ENCODE results near the gene APOB. TPM values are rescaled to one million over a fixed set of nuclear protein-coding genes. Genes with fewer than 3 reads are reported as not detected.

The APOB gene
- total and polyA plus RNA-seq, 3 experiments from 2014 or later = not detected

DNA sequence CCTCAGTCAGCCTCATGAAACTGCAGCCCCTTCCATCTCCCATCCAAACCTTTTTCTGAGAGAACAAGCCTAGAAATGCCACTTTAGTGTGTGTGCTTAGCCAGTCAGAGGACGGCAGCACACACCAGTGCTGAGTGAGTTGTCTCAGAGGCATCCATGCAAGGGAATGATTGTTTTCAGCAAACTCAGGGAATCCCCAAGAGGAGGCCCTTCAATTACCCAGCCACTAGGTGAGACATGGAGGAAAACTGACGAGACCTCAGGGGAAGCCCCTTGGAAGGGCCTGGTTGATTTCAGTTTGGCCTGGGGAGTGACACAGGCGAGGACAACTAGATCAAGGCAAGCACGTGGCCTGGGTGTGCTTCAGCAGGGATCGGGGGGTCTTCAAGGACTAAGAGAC lies 49.7 kb downstream of the APOB start:
- H3K36me3 Mint-ChIP-seq = no peaks in the 10 kb centered on the region
- Histone ChIP-seq H3K4me1 (ENCODE audit: insufficient read depth, low read length) (no peaks in the 10 kb centered on the region), H3K4me3 (ENCODE audit: low read length) (no peak overlapping the region), H3K9me3 (ENCODE audit: low read length) (no peaks in the 10 kb centered on the region), H3K27ac (ENCODE audit: low read depth, low read length) (no peak overlapping the region), H3K36me3 (ENCODE audit: insufficient read depth, low read length) (no peaks in the 10 kb centered on the region), H3K27me3 (ENCODE audit: insufficient read depth, low read length, poor library complexity, severe bottlenecking) (no peaks in the 10 kb centered on the region)
- no peak overlapping the region for H3K27ac Mint-ChIP-seq
- no peaks in the 10 kb centered on the region for H3K4me1 Mint-ChIP-seq
- ChIA-PET CTCF (no interaction called here), POLR2A (no interaction called here)
- H3K27me3 Mint-ChIP-seq = peaks cover 8 to 11% of the 10 kb centered on the region in 2 donors
- H3K4me3 Mint-ChIP-seq = no peak overlapping the region
- DNase-seq = no peak
- no peaks in the 10 kb centered on the region for H3K9me3 Mint-ChIP-seq

DNA sequence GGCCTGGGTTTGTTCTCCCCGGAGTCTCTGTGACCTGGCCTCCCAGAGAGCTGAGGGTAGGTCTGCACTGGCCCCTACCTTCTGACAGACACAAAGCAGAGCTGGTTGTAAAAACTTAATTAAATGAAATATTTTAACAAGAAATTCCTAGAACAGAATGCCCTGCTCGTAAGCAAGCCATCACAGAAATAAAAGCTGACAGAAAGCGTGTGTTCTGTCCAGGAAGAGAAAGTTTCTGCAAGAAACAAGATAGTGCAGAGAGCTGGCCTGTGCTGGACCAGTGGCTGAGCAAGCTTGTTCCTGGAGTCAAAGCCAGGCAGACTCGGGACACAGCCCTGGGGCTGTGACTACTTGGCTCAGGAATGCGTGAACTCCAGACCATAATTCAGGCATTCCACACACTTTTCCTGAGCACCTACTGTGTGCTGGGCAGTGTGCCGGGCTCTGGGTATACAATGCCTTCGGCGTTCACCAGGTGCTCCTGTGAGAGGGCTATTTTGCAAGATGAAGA lies 51.6 kb downstream of the APOB start:
- ChIA-PET CTCF (no interaction called here), POLR2A (no interaction called here)

DNA sequence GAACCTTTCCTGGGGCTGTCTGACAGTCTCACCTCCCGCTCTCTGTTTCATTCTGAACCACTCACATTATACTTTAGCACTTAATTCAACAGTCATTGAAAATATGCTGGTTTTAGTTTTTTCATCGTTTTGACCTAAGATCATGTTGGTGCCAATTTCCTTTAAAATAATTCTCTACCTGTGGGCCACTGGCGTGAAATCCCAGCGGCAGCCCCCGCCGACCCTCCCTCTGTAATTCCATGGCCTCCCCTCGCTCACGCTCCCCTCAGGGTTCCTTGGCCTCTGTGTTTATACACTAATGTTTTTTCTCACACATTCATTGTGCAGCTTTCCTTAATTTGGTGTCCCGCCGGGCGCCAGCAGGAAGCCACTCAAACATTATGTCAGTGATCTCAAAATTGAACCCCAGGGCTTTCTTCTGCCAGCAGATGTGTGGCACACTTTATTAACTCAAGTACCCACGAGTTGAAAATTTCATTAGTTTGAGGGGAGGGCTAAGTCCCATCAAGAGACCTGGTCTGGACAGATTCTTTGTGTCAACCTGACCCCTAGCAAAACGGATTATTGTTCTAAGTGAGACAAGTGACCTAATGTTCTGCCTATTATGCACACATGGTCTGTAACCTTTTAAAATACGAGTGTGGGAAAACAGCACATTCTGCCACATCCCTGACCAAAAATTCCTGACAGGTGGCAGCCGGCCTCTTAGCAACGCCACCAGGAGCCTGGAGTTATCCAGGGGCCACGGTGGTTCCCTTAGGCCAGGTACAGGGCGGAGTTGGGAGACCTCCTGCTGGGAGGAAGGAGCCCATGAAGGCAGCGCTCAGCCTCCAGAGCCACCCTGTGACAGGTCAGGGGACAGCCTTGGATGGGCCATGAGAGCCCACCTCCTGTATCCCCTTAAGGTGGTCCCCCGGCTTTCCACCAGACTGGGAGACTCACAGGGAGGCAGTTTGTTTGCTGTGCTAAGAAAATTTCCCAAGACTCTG lies 53.1 kb downstream of the APOB start:
- ChIA-PET CTCF (no interaction called here), POLR2A (no interaction called here)
- no peak for DNase-seq
- no peaks in the 10 kb centered on the region for H3K36me3 ChIP-seq (ENCODE audit: insufficient read depth, low read length)
- Mint-ChIP-seq H3K4me1 (no peaks in the 10 kb centered on the region), H3K36me3 (no peaks in the 10 kb centered on the region), H3K4me3 (no peak overlapping the region), H3K9me3 (no peaks in the 10 kb centered on the region), H3K27ac (no peak overlapping the region), H3K27me3 (peaks cover 11 to 13% of the 10 kb centered on the region in 2 donors)
- H3K9me3 ChIP-seq (ENCODE audit: low read length) = no peaks in the 10 kb centered on the region
- H3K4me3 ChIP-seq (ENCODE audit: low read length) = no peak overlapping the region
- H3K27ac ChIP-seq (ENCODE audit: low read depth, low read length) = no peak overlapping the region
- no peaks in the 10 kb centered on the region for H3K4me1 ChIP-seq (ENCODE audit: insufficient read depth, low read length)
- no peaks in the 10 kb centered on the region for H3K27me3 ChIP-seq (ENCODE audit: insufficient read depth, low read length, poor library complexity, severe bottlenecking)

More for the DNA sequence above, 51.6 kb downstream of the APOB start:
- H3K27me3 Mint-ChIP-seq = peaks cover 11 to 13% of the 10 kb centered on the region in 2 donors
- no peaks in the 10 kb centered on the region for H3K36me3 Mint-ChIP-seq
- no peaks in the 10 kb centered on the region for H3K27me3 ChIP-seq (ENCODE audit: insufficient read depth, low read length, poor library complexity, severe bottlenecking)
- DNase-seq = no peak
- H3K4me3 Mint-ChIP-seq = no peak overlapping the region
- no peaks in the 10 kb centered on the region for H3K4me1 ChIP-seq (ENCODE audit: insufficient read depth, low read length)
- no peaks in the 10 kb centered on the region for H3K4me1 Mint-ChIP-seq
- no peak overlapping the region for H3K4me3 ChIP-seq (ENCODE audit: low read length)
- no peaks in the 10 kb centered on the region for H3K36me3 ChIP-seq (ENCODE audit: insufficient read depth, low read length)
- H3K27ac Mint-ChIP-seq = no peak overlapping the region
- H3K27ac ChIP-seq (ENCODE audit: low read depth, low read length) = no peak overlapping the region
- H3K9me3 Mint-ChIP-seq = no peaks in the 10 kb centered on the region
- H3K9me3 ChIP-seq (ENCODE audit: low read length) = no peaks in the 10 kb centered on the region

DNA sequence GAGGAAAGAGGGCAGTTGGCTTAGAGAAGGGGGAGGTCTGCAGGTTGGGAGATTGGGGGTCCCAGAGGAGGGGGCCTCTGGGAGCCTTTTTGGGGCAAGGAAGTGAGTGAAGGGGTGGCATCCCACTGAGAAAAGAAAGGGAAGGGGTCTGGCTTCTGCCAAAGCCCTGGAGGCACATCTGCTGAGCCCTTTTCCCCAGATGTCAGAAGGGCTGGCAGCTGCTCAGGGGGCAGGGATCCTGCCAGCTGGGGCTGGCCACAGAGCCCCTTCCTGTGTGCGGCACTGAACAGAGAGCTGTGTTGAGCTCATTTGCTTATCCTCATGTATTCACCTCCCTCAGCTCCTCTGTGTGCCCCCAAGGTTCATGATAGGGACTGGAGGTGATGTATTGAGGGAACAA lies 54.5 kb downstream of the APOB start:
- Mint-ChIP-seq H3K4me3 (no peak overlapping the region), H3K9me3 (no peaks in the 10 kb centered on the region), H3K36me3 (no peaks in the 10 kb centered on the region), H3K27ac (no peak overlapping the region), H3K4me1 (no peaks in the 10 kb centered on the region), H3K27me3 (peaks cover 11 to 13% of the 10 kb centered on the region in 2 donors)
- H3K27me3 ChIP-seq (ENCODE audit: insufficient read depth, low read length, poor library complexity, severe bottlenecking) = no peaks in the 10 kb centered on the region
- no peak for DNase-seq
- H3K9me3 ChIP-seq (ENCODE audit: low read length) = no peaks in the 10 kb centered on the region
- ChIA-PET POLR2A (no interaction called here), CTCF (no interaction called here)
- no peak overlapping the region for H3K27ac ChIP-seq (ENCODE audit: low read depth, low read length)
- H3K4me3 ChIP-seq (ENCODE audit: low read length) = no peak overlapping the region
- H3K4me1 ChIP-seq (ENCODE audit: insufficient read depth, low read length) = no peaks in the 10 kb centered on the region
- no peaks in the 10 kb centered on the region for H3K36me3 ChIP-seq (ENCODE audit: insufficient read depth, low read length)

DNA sequence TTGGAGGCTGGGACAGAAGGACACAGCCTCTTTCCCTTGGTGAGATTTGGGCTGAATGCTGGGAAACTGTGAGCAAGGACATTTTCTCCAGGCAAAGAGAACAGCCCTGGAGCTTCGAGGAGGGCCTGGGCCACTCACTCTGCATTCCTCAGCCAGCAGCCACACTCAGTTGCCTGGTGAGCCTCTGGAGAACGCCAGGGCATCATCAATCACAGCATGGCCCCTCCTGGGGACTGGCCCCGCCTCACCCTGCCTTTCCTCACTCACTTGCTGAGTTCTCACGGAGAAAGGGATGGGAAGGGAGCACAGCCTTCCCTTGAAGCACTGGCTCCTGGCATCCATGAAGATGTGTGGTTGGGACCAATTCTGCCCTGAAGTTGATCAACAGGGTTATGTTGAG lies 55.0 kb downstream of the APOB start:
- DNase-seq = no peak
- no peak overlapping the region for H3K27ac Mint-ChIP-seq
- Histone ChIP-seq H3K4me1 (ENCODE audit: insufficient read depth, low read length) (no peaks in the 10 kb centered on the region), H3K27ac (ENCODE audit: low read depth, low read length) (no peak overlapping the region), H3K27me3 (ENCODE audit: insufficient read depth, low read length, poor library complexity, severe bottlenecking) (no peaks in the 10 kb centered on the region), H3K9me3 (ENCODE audit: low read length) (no peaks in the 10 kb centered on the region), H3K36me3 (ENCODE audit: insufficient read depth, low read length) (no peaks in the 10 kb centered on the region), H3K4me3 (ENCODE audit: low read length) (no peak overlapping the region)
- H3K4me3 Mint-ChIP-seq = no peak overlapping the region
- POLR2A ChIA-PET = no interaction called here
- peaks cover 11 to 13% of the 10 kb centered on the region in 2 donors for H3K27me3 Mint-ChIP-seq
- CTCF ChIA-PET = no interaction called here
- peaks cover 0 to under 1% (median 0%) of the 10 kb centered on the region in 5 donors for H3K9me3 Mint-ChIP-seq
- no peaks in the 10 kb centered on the region for H3K36me3 Mint-ChIP-seq
- H3K4me1 Mint-ChIP-seq = no peaks in the 10 kb centered on the region

DNA sequence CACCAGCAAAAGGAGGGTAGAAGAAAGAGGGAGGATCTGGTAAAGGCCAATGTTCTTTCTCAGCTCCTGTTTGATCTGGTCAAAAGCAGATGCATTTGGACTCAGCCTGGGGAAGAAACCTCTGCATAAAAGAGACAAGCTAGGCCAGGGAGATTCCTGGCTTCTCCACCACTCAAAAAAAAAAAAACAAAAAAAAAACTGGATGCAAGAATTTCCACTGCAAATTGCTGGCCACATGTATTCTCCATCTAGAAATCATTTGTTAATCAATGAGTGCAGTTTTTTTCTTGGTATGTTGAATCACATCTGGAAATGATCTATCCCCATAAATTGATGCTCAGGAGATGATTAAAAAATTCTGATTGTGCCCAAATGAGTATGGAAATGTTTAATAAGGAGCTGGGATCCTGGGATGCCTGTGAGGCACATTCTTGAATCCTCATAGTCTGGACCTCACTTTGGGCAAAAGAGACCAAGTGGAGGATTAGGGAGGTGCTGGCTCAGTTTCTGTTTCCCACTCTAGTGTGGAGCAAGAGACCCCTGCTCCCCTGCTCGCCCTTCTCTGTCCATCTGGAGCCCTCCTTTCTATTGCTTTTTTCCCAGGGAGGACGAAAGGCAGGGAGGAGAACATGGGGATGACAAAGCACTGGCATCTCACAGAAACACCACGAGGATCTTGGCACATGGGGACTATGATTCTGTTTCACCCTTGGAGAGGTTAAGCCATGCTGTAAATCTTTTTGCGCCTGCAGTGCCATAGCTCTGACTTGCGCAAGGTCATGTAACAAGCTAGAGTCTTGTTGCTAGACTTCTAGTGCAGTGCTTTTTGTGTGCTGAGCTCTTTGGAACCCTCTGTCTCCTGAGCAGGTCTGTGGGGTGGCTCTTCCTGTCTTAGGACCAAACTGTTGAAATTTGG lies 57.6 kb downstream of the APOB start:
- Mint-ChIP-seq H3K36me3 (no peaks in the 10 kb centered on the region), H3K4me1 (no peaks in the 10 kb centered on the region), H3K27me3 (peaks cover 10 to 17% of the 10 kb centered on the region in 2 donors), H3K9me3 (peaks cover 0 to 3% (median 0%) of the 10 kb centered on the region in 5 donors), H3K4me3 (no peak overlapping the region), H3K27ac (no peak overlapping the region)
- Histone ChIP-seq H3K36me3 (ENCODE audit: insufficient read depth, low read length) (no peaks in the 10 kb centered on the region), H3K4me3 (ENCODE audit: low read length) (no peak overlapping the region), H3K9me3 (ENCODE audit: low read length) (no peaks in the 10 kb centered on the region), H3K4me1 (ENCODE audit: insufficient read depth, low read length) (no peaks in the 10 kb centered on the region), H3K27me3 (ENCODE audit: insufficient read depth, low read length, poor library complexity, severe bottlenecking) (no peaks in the 10 kb centered on the region), H3K27ac (ENCODE audit: low read depth, low read length) (no peak overlapping the region)
- no peak for DNase-seq
- ChIA-PET CTCF (interaction anchor here (1.4 kb wide), 1 partner anchor 9 kb away, joined by 3 read pairs; no protein-coding TSS in a partner anchor), POLR2A (no interaction called here)

DNA sequence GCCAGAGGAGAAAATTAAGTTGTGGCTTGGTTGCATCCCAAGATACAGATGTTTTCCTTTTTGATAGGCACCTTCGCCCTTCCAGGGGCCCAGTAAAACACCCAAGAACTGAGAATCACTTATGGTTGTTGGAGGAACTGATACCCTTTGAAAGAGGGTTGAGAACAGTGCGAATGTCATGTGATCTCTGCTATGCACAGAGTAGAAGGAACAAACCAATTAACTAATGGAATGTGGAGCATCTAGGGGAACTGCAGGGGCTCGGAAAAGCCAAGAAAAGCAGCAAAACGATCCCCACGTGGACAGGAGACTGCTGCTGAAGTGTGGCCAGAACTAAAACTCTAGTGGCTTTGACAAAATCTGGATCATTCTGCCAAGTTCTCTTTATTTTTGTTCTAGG lies 58.8 kb downstream of the APOB start:
- H3K9me3 Mint-ChIP-seq = peaks cover 0 to 3% (median 0%) of the 10 kb centered on the region in 5 donors
- Histone ChIP-seq H3K9me3 (ENCODE audit: low read length) (no peaks in the 10 kb centered on the region), H3K27ac (ENCODE audit: low read depth, low read length) (no peak overlapping the region), H3K27me3 (ENCODE audit: insufficient read depth, low read length, poor library complexity, severe bottlenecking) (no peaks in the 10 kb centered on the region), H3K4me1 (ENCODE audit: insufficient read depth, low read length) (no peaks in the 10 kb centered on the region), H3K4me3 (ENCODE audit: low read length) (no peak overlapping the region), H3K36me3 (ENCODE audit: insufficient read depth, low read length) (no peaks in the 10 kb centered on the region)
- DNase-seq = no peak
- no peak overlapping the region for H3K27ac Mint-ChIP-seq
- peaks cover 10 to 17% of the 10 kb centered on the region in 2 donors for H3K27me3 Mint-ChIP-seq
- no peak overlapping the region for H3K4me3 Mint-ChIP-seq
- no peaks in the 10 kb centered on the region for H3K4me1 Mint-ChIP-seq
- H3K36me3 Mint-ChIP-seq = no peaks in the 10 kb centered on the region
- ChIA-PET CTCF (interaction anchor here (1.4 kb wide), 1 partner anchor 8 kb away, joined by 3 read pairs; no protein-coding TSS in a partner anchor), POLR2A (no interaction called here)

DNA sequence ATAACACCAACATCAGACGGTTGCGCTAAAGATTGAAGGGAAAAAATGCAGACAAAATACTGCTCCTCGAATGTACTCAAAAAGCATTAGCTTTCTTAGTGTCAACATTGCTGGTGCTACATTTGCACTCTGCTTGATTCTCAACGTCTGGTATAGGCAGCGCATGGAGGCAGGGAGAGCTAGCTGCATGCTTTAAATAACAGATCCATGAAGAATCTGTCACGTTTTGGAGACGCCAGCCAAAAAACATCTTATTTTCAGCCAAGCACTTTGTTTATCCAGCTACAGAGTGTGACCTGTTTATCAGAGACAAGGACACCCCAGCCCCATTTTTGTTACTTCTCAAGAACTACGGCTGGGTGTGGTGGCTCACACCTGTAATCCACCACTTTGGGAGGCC lies 59.5 kb downstream of the APOB start:
- peaks cover 0 to 3% (median 0%) of the 10 kb centered on the region in 5 donors for H3K9me3 Mint-ChIP-seq
- DNase-seq = no peak
- H3K4me3 Mint-ChIP-seq = no peak overlapping the region
- H3K27me3 ChIP-seq (ENCODE audit: insufficient read depth, low read length, poor library complexity, severe bottlenecking) = no peaks in the 10 kb centered on the region
- ChIA-PET CTCF (no interaction called here), POLR2A (no interaction called here)
- H3K4me3 ChIP-seq (ENCODE audit: low read length) = no peak overlapping the region
- H3K36me3 Mint-ChIP-seq = no peaks in the 10 kb centered on the region
- no peaks in the 10 kb centered on the region for H3K4me1 ChIP-seq (ENCODE audit: insufficient read depth, low read length)
- H3K27me3 Mint-ChIP-seq = peaks cover 5 to 17% of the 10 kb centered on the region in 2 donors
- H3K36me3 ChIP-seq (ENCODE audit: insufficient read depth, low read length) = no peaks in the 10 kb centered on the region
- H3K4me1 Mint-ChIP-seq = no peaks in the 10 kb centered on the region
- H3K9me3 ChIP-seq (ENCODE audit: low read length) = no peaks in the 10 kb centered on the region
- H3K27ac ChIP-seq (ENCODE audit: low read depth, low read length) = no peak overlapping the region
- H3K27ac Mint-ChIP-seq = no peak overlapping the region

Data from CD8-positive, alpha-beta memory T cell (primary cell).